SK-N-SH (cell line): ENCODE results near the gene ZNF816. TPM values are rescaled to one million over a fixed set of nuclear protein-coding genes. Genes with fewer than 3 reads are reported as not detected.

Source experiments
- CTCF ChIA-PET: fragments of 300-600, 350-600 bp; formaldehyde crosslinking; extraction: SDS; loops from one replicate; lab custom pipeline; 2021; lab: Yijun Ruan, JAX
- POLR2A ChIA-PET: fragments of 350-600 bp; sonication (Branson Sonifier 250); formaldehyde crosslinking; extraction: SDS; loops from one replicate; lab custom pipeline; 2020; ENCODE audit warnings: antibody characterized with exemption, inconsistent platforms; lab: Yijun Ruan, JAX
- DNase-seq: peaks from one replicate; pipeline ENCODE4 v3.0.0; 2012
- H2AFZ ChIP-seq: fragments of 200-600 bp; sonication (generic); 2 replicates; pipeline ENCODE4 v1.8.1; 2016; ENCODE audit warnings: antibody characterized with exemption, mild to moderate bottlenecking, low read depth
- H3F3A ChIP-seq: fragments of 200-600 bp; sonication (generic); replicated peaks from 2 replicates; pipeline ENCODE3; 2016; ENCODE audit warnings: antibody characterized with exemption, mild to moderate bottlenecking; ENCODE audit not compliant: insufficient read depth
- H3K27ac ChIP-seq, 2 experiments: fragments of 200-500 bp in 1 of 2; fragments of 200-600 bp in 1 of 2; sonication (Bioruptor generic) in 1 of 2; sonication (generic), shearing (Covaris generic) in 1 of 2; 2 replicates each; pipeline versions ENCODE4 v1.5.1 to v1.6.1; 2014 to 2016; ENCODE audit warnings: low read depth in 2 of 2, inconsistent platforms in 1 of 2, low read length in 1 of 2, mild to moderate bottlenecking in 1 of 2, mixed read lengths in 1 of 2
- H3K27me3 ChIP-seq: fragments of 200-600 bp; sonication (generic), shearing (Covaris generic); 2 replicates; pipeline ENCODE4 v1.6.1; 2016; ENCODE audit warnings: mixed run types; ENCODE audit not compliant: insufficient read depth
- H3K36me3 ChIP-seq, 2 experiments: fragments of 200-500 bp in 1 of 2; fragments of 200-600 bp in 1 of 2; sonication (Bioruptor generic) in 1 of 2; sonication (generic) in 1 of 2; replicated peaks in 1 of 2; 2 replicates each; pipeline versions ENCODE3 to v1.5.1; 2014 to 2016; ENCODE audit warnings: low read length in 1 of 2, mild to moderate bottlenecking in 1 of 2; ENCODE audit not compliant: insufficient read depth in 2 of 2, control insufficient read depth in 1 of 2
- H3K4me1 ChIP-seq, 2 experiments: fragments of 200-500 bp in 1 of 2; fragments of 200-600 bp in 1 of 2; sonication (Bioruptor generic) in 1 of 2; sonication (generic), shearing (Covaris generic) in 1 of 2; 2 replicates each; pipeline versions ENCODE4 v1.5.1 to v1.6.1; 2014 to 2016; ENCODE audit warnings: low read depth in 1 of 2, low read length in 1 of 2, mixed run types in 1 of 2; ENCODE audit not compliant: insufficient read depth in 2 of 2, control insufficient read depth in 1 of 2
- H3K4me2 ChIP-seq: fragments of 200-600 bp; sonication (generic), shearing (Covaris generic); 2 replicates; pipeline ENCODE4 v1.6.1; 2017; ENCODE audit warnings: mixed run types
- H3K4me3 ChIP-seq, 2 experiments: fragments of 200-500 bp in 1 of 2; fragments of 200-600 bp in 1 of 2; sonication (Bioruptor generic) in 1 of 2; sonication (generic), shearing (Covaris generic) in 1 of 2; 2 replicates each; pipeline versions ENCODE4 v1.5.1 to v1.8.1; 2014 to 2016; ENCODE audit warnings: low read depth in 2 of 2, inconsistent platforms in 1 of 2, low read length in 1 of 2, mild to moderate bottlenecking in 1 of 2, mixed read lengths in 1 of 2, moderate library complexity in 1 of 2
- H3K79me2 ChIP-seq: fragments of 200-600 bp; sonication (generic); 2 replicates; pipeline ENCODE4 v1.8.1; 2017; ENCODE audit warnings: mild to moderate bottlenecking; ENCODE audit not compliant: insufficient read depth
- H3K9ac ChIP-seq: fragments of 200-600 bp; sonication (generic); 2 replicates; pipeline ENCODE4 v1.6.1; 2017; ENCODE audit warnings: mixed run types
- H3K9me2 ChIP-seq: fragments of 200-600 bp; sonication (generic); 2 replicates; pipeline ENCODE4 v1.6.1; 2017; ENCODE audit warnings: mixed run types
- H3K9me3 ChIP-seq: fragments of 200-600 bp; sonication (generic); 2 replicates; pipeline ENCODE4 v1.6.1; 2017; ENCODE audit warnings: mixed run types, mild to moderate bottlenecking, moderate library complexity
- H4K20me1 ChIP-seq: fragments of 200-600 bp; sonication (generic); 2 replicates; pipeline ENCODE4 v1.6.1; 2017; ENCODE audit warnings: mild to moderate bottlenecking, mixed run types; ENCODE audit not compliant: insufficient read depth
- CHD2 ChIP-seq: fragments of 150-350 bp; IDR thresholded peaks from 2 replicates; pipeline ENCODE4 v1.6.1; 2018; ENCODE audit warnings: low read length; ENCODE audit not compliant: partially characterized antibody
- ELF1 ChIP-seq: IDR thresholded peaks from 2 replicates; pipeline ENCODE4 v1.4.0; 2012
- EZH2phosphoT487 ChIP-seq: fragments of 200-600 bp; sonication (generic); IDR thresholded peaks from 2 replicates; pipeline ENCODE4 v1.6.1; 2017; ENCODE audit warnings: low read depth, mixed run types, mild to moderate bottlenecking, antibody characterized with exemption, moderate library complexity, borderline replicate concordance
- FOXJ3 ChIP-seq: sonication (generic); formaldehyde crosslinking; IDR thresholded peaks from 2 replicates; pipeline ENCODE4 v1.5.1; 2020; ENCODE audit warnings: mild to moderate bottlenecking, missing genetic modification reagents
- FOXM1 ChIP-seq: IDR thresholded peaks from 2 replicates; pipeline ENCODE4 v1.4.0; 2012; ENCODE audit warnings: low read depth, mild to moderate bottlenecking
- JUND ChIP-seq: IDR thresholded peaks from 2 replicates; pipeline ENCODE4 v1.4.0; 2012
- MEF2A ChIP-seq: IDR thresholded peaks from 2 replicates; pipeline ENCODE4 v1.4.0; 2012; ENCODE audit warnings: low read depth, borderline replicate concordance
- MXI1 ChIP-seq: IDR thresholded peaks from 2 replicates; pipeline ENCODE4 v1.6.1; 2012; ENCODE audit warnings: mild to moderate bottlenecking, low read depth, low read length, improper control_type of control experiment
- NFIC ChIP-seq: IDR thresholded peaks from 2 replicates; pipeline ENCODE4 v1.4.0; 2012; ENCODE audit warnings: borderline replicate concordance
- NRF1 ChIP-seq: IDR thresholded peaks from 2 replicates; pipeline ENCODE4 v1.6.1; 2012; ENCODE audit warnings: low read depth, mild to moderate bottlenecking, low read length
- POLR2AphosphoS5 ChIP-seq: IDR thresholded peaks from 2 replicates; pipeline ENCODE4 v1.6.1; 2012; ENCODE audit warnings: low read depth, low read length
- RCOR1 ChIP-seq: fragments of 150-350 bp; IDR thresholded peaks from 2 replicates; pipeline ENCODE4 v1.6.1; 2017; ENCODE audit warnings: antibody characterized with exemption, low read length
- RFX5 ChIP-seq: IDR thresholded peaks from 2 replicates; pipeline ENCODE4 v1.6.1; 2012; ENCODE audit warnings: mild to moderate bottlenecking, improper control_type of control experiment, low read length
- RXRA ChIP-seq: IDR thresholded peaks from 2 replicates; pipeline ENCODE4 v1.4.0; 2012; ENCODE audit warnings: low read depth, mild to moderate bottlenecking, borderline replicate concordance
- SMC3 ChIP-seq: IDR thresholded peaks from 2 replicates; pipeline ENCODE4 v1.6.1; 2012; ENCODE audit warnings: low read depth, low read length, improper control_type of control experiment
- TAF1 ChIP-seq: IDR thresholded peaks from 2 replicates; pipeline ENCODE4 v1.6.1; 2012; ENCODE audit warnings: low read depth, mild to moderate bottlenecking, low read length, moderate library complexity, borderline replicate concordance
- TCF12 ChIP-seq: IDR thresholded peaks from 2 replicates; pipeline ENCODE4 v1.4.0; 2012
- YY1 ChIP-seq: IDR thresholded peaks from 2 replicates; pipeline ENCODE4 v1.4.0; 2012; ENCODE audit warnings: low read depth, mild to moderate bottlenecking
- WGBS: methylation state at CpG from one replicate; pipeline ENCODE4 v1.1.6; 2017; ENCODE audit warnings: low lambda C conversion rate; 5-methylcytosine and 5-hydroxymethylcytosine counted together
- polyA plus RNA-seq, 3 experiments: library from polyadenylated mRNA; depleted of rRNA; stranded (reverse); fragments of >200 nt; gene quantifications; 2 replicates each; pipeline ENCODE4 v1.2.3, GENCODE V29; 2012
- TF ChIP-seq, protein P1 (sequence below): fragments of 150-350 bp; IDR thresholded peaks from 2 replicates; pipeline ENCODE4 v1.6.1; 2016; ENCODE audit warnings: mild to moderate bottlenecking, low read depth, low read length
- TF ChIP-seq, protein P2 (sequence below): IDR thresholded peaks from 2 replicates; pipeline ENCODE4 v1.4.0; 2012; ENCODE audit warnings: low read depth, borderline replicate concordance
- TF ChIP-seq, protein P3 (sequence below): IDR thresholded peaks from 2 replicates; pipeline ENCODE4 v1.4.0; 2012; ENCODE audit warnings: low read depth
- TF ChIP-seq, protein P4 (sequence below): IDR thresholded peaks from 2 replicates; pipeline ENCODE4 v1.4.0; 2012; ENCODE audit warnings: low read depth, borderline replicate concordance
- TF ChIP-seq, protein P5 (sequence below): fragments of 150-350 bp; IDR thresholded peaks from 2 replicates; pipeline ENCODE4 v1.6.1; 2017; ENCODE audit warnings: antibody characterized with exemption, low read length, low read depth, borderline replicate concordance

ZNF816 gene
- polyA plus RNA-seq, 1 of the 3 experiments (the other 2 are of a cell fraction): 1.8 TPM

DNA sequence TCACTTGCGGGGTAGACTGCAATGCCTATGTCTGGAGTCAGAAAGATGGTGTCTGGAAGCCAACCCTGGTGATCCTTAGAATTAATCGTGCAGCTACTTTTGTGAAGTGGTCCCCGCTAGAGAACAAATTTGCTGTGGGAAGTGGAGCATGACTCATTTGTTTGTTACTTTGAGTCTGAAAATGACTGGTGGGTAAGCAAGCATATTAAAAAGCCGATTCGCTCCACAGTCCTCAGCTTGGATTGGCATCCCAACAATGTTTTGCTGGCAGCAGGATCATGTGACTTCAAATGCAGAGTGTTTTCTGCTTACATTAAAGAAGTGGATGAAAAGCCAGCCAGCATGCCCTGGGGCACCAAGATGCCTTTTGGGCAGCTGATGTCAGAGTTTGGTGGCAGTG, 41.6 kb upstream of the ZNF816 start:
- no peaks in the 10 kb centered on the region for H3K9me2 ChIP-seq
- TF ChIP-seq, protein P1, sequence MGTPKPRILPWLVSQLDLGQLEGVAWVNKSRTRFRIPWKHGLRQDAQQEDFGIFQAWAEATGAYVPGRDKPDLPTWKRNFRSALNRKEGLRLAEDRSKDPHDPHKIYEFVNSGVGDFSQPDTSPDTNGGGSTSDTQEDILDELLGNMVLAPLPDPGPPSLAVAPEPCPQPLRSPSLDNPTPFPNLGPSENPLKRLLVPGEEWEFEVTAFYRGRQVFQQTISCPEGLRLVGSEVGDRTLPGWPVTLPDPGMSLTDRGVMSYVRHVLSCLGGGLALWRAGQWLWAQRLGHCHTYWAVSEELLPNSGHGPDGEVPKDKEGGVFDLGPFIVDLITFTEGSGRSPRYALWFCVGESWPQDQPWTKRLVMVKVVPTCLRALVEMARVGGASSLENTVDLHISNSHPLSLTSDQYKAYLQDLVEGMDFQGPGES: no peak
- TF ChIP-seq MXI1: no peak
- no peak for TF ChIP-seq NFIC
- no peak for TF ChIP-seq FOXJ3 (CRISPR knock-in tag)
- 63% methylated on average over 5 of the region's 5 CpGs for WGBS
- H3K79me2 ChIP-seq: no peaks in the 10 kb centered on the region
- ChIA-PET CTCF (no interaction called here), POLR2A (no interaction called here)
- no peaks in the 10 kb centered on the region for H3F3A ChIP-seq
- H3K9me3 ChIP-seq: no peaks in the 10 kb centered on the region
- no peaks in the 10 kb centered on the region for H3K36me3 ChIP-seq
- H3K4me3 ChIP-seq: no peak overlapping the region
- no peak overlapping the region for H3K9ac ChIP-seq
- peaks cover 0 to 3% of the 10 kb centered on the region in 2 experiments; a peak in 1 of 4 replicates for H3K4me1 ChIP-seq
- no peaks in the 10 kb centered on the region for H3K27me3 ChIP-seq
- DNase-seq: no peak
- H2AFZ ChIP-seq: no peak overlapping the region
- H4K20me1 ChIP-seq: no peaks in the 10 kb centered on the region
- H3K27ac ChIP-seq: no peak overlapping the region
- H3K4me2 ChIP-seq: no peak overlapping the region

DNA sequence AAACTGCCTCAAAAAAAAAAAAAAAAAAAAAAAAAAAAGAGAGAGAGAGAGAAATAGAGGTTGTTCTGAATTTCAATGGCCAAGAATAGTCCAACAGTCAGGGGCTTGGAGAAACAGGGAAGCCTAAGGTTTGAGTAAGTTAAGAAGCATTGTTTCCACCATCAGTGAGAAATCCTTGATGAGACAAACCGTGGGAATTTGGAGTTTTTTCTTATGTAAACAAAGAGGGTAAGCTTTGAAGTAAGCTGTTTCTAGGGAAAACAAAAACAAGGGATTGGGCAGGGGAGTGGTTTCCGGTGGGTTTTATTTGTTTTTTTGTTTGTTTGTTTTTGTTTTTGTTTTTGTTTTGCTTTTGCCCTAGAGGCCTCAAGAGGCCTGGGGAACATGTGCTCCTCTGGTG, 39.8 kb upstream of the ZNF816 start:
- H3K4me2 ChIP-seq: no peak overlapping the region
- no peak for DNase-seq
- no peaks in the 10 kb centered on the region for H3K36me3 ChIP-seq
- POLR2A ChIA-PET: no interaction called here
- H3K4me3 ChIP-seq: no peak overlapping the region
- 26% methylated on average over 2 of the region's 2 CpGs for WGBS
- no peak overlapping the region for H3K9ac ChIP-seq
- H3K9me3 ChIP-seq: no peaks in the 10 kb centered on the region
- H3K4me1 ChIP-seq: no peaks in the 10 kb centered on the region; a peak in 1 of 4 replicates
- H3K79me2 ChIP-seq: no peaks in the 10 kb centered on the region
- H3K27me3 ChIP-seq: no peaks in the 10 kb centered on the region
- no peaks in the 10 kb centered on the region for H3F3A ChIP-seq
- no peak overlapping the region for H3K27ac ChIP-seq
- no peak overlapping the region for H2AFZ ChIP-seq
- no peaks in the 10 kb centered on the region for H3K9me2 ChIP-seq
- no peak for TF ChIP-seq TCF12
- no peak for TF ChIP-seq CHD2
- no peak for TF ChIP-seq RXRA
- TF ChIP-seq, protein P2, sequence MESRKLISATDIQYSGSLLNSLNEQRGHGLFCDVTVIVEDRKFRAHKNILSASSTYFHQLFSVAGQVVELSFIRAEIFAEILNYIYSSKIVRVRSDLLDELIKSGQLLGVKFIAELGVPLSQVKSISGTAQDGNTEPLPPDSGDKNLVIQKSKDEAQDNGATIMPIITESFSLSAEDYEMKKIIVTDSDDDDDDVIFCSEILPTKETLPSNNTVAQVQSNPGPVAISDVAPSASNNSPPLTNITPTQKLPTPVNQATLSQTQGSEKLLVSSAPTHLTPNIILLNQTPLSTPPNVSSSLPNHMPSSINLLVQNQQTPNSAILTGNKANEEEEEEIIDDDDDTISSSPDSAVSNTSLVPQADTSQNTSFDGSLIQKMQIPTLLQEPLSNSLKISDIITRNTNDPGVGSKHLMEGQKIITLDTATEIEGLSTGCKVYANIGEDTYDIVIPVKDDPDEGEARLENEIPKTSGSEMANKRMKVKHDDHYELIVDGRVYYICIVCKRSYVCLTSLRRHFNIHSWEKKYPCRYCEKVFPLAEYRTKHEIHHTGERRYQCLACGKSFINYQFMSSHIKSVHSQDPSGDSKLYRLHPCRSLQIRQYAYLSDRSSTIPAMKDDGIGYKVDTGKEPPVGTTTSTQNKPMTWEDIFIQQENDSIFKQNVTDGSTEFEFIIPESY: no peak
- no peak for TF ChIP-seq EZH2phosphoT487
- no peak for TF ChIP-seq NRF1
- TF ChIP-seq MEF2A: no peak
- no peak for TF ChIP-seq POLR2AphosphoS5
- TF ChIP-seq, protein P3, sequence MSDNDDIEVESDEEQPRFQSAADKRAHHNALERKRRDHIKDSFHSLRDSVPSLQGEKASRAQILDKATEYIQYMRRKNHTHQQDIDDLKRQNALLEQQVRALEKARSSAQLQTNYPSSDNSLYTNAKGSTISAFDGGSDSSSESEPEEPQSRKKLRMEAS: no peak
- no peak for TF ChIP-seq ELF1
- TF ChIP-seq YY1: no peak
- no peak for TF ChIP-seq FOXM1
- TF ChIP-seq, protein P4, sequence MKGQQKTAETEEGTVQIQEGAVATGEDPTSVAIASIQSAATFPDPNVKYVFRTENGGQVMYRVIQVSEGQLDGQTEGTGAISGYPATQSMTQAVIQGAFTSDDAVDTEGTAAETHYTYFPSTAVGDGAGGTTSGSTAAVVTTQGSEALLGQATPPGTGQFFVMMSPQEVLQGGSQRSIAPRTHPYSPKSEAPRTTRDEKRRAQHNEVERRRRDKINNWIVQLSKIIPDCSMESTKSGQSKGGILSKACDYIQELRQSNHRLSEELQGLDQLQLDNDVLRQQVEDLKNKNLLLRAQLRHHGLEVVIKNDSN: no peak
- TF ChIP-seq FOXJ3 (CRISPR knock-in tag): no peak
- no peak for TF ChIP-seq SMC3
- TF ChIP-seq RFX5: no peak
- no peak for TF ChIP-seq RCOR1
- no peak for TF ChIP-seq TAF1
- TF ChIP-seq, protein P5, sequence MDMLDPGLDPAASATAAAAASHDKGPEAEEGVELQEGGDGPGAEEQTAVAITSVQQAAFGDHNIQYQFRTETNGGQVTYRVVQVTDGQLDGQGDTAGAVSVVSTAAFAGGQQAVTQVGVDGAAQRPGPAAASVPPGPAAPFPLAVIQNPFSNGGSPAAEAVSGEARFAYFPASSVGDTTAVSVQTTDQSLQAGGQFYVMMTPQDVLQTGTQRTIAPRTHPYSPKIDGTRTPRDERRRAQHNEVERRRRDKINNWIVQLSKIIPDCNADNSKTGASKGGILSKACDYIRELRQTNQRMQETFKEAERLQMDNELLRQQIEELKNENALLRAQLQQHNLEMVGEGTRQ: no peak
- TF ChIP-seq JUND: no peak
- no peaks in the 10 kb centered on the region for H4K20me1 ChIP-seq
- CTCF ChIA-PET: interaction anchor here (1.6 kb wide), 1 partner anchor 9 kb away, joined by 4 read pairs; no protein-coding TSS in a partner anchor
